ENCODE measurements around the gene IFNL3.
"Not testable (repeated sequence)": the region's sequence is repeated elsewhere in the genome, so short reads cannot be mapped to it uniquely, and the experiment has no call there.

Gene IFNL3

GRCh38 chr19:39230096-39230764, 14.6 kb downstream of the IFNL3 start:
- H3K4me3 ChIP-seq (replicated peaks; ENCODE audit: low read depth, low read length): no peak overlapping the region
- no peak for DNase-seq (ENCODE audit: extremely low read depth, low read depth)
- TF ChIP-seq, protein P1, sequence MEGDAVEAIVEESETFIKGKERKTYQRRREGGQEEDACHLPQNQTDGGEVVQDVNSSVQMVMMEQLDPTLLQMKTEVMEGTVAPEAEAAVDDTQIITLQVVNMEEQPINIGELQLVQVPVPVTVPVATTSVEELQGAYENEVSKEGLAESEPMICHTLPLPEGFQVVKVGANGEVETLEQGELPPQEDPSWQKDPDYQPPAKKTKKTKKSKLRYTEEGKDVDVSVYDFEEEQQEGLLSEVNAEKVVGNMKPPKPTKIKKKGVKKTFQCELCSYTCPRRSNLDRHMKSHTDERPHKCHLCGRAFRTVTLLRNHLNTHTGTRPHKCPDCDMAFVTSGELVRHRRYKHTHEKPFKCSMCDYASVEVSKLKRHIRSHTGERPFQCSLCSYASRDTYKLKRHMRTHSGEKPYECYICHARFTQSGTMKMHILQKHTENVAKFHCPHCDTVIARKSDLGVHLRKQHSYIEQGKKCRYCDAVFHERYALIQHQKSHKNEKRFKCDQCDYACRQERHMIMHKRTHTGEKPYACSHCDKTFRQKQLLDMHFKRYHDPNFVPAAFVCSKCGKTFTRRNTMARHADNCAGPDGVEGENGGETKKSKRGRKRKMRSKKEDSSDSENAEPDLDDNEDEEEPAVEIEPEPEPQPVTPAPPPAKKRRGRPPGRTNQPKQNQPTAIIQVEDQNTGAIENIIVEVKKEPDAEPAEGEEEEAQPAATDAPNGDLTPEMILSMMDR (IDR thresholded peaks at IDR 0.05; ENCODE audit: low read depth, low read length, missing control alignments): no peak

DNA sequence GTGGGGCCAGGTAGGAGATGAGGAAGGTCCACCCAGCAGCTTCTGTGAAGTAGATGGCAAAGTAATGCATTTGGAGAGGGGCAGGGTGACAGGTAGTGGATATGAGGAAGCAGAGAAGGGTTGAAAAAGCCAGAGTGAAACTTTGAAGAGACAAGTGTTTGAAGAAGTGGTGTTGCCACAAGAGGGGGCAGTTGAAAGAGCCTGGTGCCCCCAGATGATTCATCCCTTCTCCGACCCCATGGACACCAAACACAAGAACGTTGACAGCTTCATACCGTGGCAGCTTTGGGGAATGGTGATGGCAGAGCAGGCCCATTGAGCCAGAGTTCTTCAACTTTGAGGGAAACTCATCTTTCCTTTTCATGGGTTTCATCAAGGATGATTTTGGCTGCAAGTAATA, 19.9 kb downstream of the IFNL3 start:
- DNase-seq (ENCODE audit: extremely low read depth, low read depth): no peak
- H3K4me3 ChIP-seq (replicated peaks; ENCODE audit: low read depth, low read length): no peak overlapping the region
- TF ChIP-seq, protein P1 (IDR thresholded peaks at IDR 0.05; ENCODE audit: low read depth, low read length, missing control alignments): no peak

DNA sequence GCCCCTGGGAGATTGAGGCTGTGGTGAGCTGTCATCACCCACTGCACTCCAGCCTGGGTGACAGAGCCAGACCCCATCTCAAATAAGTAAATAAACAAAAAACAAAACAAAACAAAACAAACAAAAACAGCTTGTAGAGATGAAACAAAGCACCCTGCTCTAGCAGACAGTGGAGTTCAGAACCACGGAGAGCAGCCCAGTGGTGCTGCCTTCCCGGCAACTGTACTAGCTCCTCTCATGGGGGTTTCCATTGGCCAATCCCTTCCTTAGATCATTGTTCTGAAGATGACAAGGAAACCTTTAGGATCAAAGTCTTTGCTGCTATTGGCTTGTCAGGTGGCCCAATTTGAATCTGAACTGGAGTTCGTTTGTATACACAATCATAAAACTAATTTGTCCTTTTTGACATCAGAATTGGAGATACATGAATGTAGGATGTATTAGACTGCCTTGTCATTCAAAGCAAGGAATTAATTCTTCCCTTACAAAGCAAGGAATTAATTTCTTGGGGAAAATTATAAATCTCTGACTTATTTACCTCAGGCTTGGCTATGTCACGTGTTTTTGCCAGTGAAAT, 21.0 kb downstream of the IFNL3 start:
- no peak overlapping the region for H3K4me3 ChIP-seq (replicated peaks; ENCODE audit: low read depth, low read length)
- DNase-seq (ENCODE audit: extremely low read depth, low read depth): no peak
- TF ChIP-seq, protein P1 (IDR thresholded peaks at IDR 0.05; ENCODE audit: low read depth, low read length, missing control alignments): no peak

GRCh38 chr19:39219108-39219507, 25.7 kb downstream of the IFNL3 start:
- not testable (repeated sequence) for H3K4me3 ChIP-seq (replicated peaks; ENCODE audit: low read depth, low read length); DNase-seq (ENCODE audit: extremely low read depth, low read depth)

DNA sequence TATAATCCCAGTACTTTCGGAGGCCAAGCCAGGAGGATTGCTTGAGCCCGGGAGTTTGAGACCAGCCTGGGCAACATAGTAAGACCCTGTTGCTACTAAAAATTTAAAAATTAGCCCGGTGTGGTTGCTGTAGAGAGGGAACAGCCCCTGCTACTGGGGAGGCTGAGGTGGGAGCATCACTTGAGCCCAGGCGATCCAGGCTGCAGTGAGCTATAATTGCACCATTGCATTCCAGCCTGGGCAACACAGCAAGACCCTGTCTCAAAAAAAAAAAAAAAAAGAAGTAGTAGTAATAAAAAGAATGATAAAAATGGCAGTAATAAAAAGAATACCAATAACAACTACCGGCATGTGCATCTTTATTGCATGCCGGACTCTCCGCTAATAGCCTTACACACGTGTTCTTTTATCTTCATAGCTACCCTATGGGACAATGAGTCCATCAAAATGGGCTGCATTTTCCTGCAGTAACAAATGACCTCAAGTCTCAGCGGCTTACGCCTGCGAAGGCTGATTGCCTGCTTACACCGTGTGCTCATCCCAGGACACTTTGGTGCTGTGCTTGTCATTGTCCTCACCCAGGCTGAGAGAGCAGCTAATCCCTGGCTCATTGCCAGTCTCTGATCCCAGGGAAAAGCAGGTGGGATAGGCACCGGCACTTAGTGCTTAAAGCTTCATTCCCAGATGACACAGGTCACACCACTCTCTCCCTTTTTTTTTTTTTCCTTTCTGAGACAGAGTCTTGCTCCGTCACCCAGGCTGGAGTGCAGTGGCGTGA, 26.4 kb downstream of the IFNL3 start:
- TF ChIP-seq, protein P1 (IDR thresholded peaks at IDR 0.05; ENCODE audit: low read depth, low read length, missing control alignments): no peak
- H3K4me3 ChIP-seq (replicated peaks; ENCODE audit: low read depth, low read length): no peak overlapping the region
- DNase-seq (ENCODE audit: extremely low read depth, low read depth): no peak

- H3K4me3 ChIP-seq (replicated peaks; ENCODE audit: low read depth, low read length): no peak overlapping the region
- TF ChIP-seq, protein P1 (IDR thresholded peaks at IDR 0.05; ENCODE audit: low read depth, low read length, missing control alignments): no peak
- DNase-seq (ENCODE audit: extremely low read depth, low read depth): no peak
These were observed 27.7 kb downstream of the IFNL3 start for GRCh38 chr19:39217094-39217493.

- DNase-seq (ENCODE audit: extremely low read depth, low read depth); H3K4me3 ChIP-seq (replicated peaks; ENCODE audit: low read depth, low read length): not testable (repeated sequence)
These were observed 29.5 kb downstream of the IFNL3 start for GRCh38 chr19:39215323-39215722.
